SK-N-SH treated with all-trans-retinoic acid at 6 μM for 48 hours (cell line): ENCODE measurements around the gene CDH22.

ENCODE experiments used
- BACH2 ChIP-seq: fragments of 250-450 bp; sonication (Bioruptor Pico); IDR thresholded peaks from 2 replicates; pipeline ENCODE4 v1.9.0; 2021; ENCODE audit warnings: mild to moderate bottlenecking, borderline replicate concordance
- CSDC2 ChIP-seq: fragments of 250-450 bp; sonication (Bioruptor Pico); IDR thresholded peaks from 2 replicates; pipeline ENCODE4 v1.5.0; 2020; ENCODE audit warnings: mild to moderate bottlenecking, moderate library complexity
- RARB ChIP-seq: fragments of 250-450 bp; sonication (Bioruptor Pico); IDR thresholded peaks from 2 replicates; pipeline ENCODE4 v1.8.0; 2021; ENCODE audit warnings: mild to moderate bottlenecking, moderate library complexity
- ZFP3 ChIP-seq: fragments of 250-450 bp; sonication (Bioruptor Pico); IDR thresholded peaks from 2 replicates; pipeline ENCODE4 v1.5.0; 2020; ENCODE audit warnings: mild to moderate bottlenecking, moderate library complexity
- ZNF565 ChIP-seq: fragments of 450-650 bp; formaldehyde crosslinking; conservative IDR thresholded peaks from 2 replicates; pipeline ENCODE4 v1.5.0; 2020; ENCODE audit warnings: low read depth, mild to moderate bottlenecking, moderate library complexity
- TF ChIP-seq, protein P1 (sequence below): fragments of 250-450 bp; sonication (Bioruptor Pico); IDR thresholded peaks from 2 replicates; pipeline ENCODE4 v1.8.0; 2020; ENCODE audit warnings: mild to moderate bottlenecking, moderate library complexity, borderline replicate concordance
- TF ChIP-seq, protein P2 (sequence below): fragments of 250-450 bp; sonication (Bioruptor Pico); IDR thresholded peaks from 2 replicates; pipeline ENCODE4 v1.5.1; 2020; ENCODE audit warnings: low read depth, mild to moderate bottlenecking, moderate library complexity

GRCh38 chr20:46275091-46275490 is 33.2 kb downstream of the CDH22 start:
- TF ChIP-seq CSDC2 (CRISPR knock-in tag) (no peak), RARB (CRISPR knock-in tag) (no peak), ZFP3 (CRISPR knock-in tag) (no peak), BACH2 (no peak), ZNF565 (CRISPR knock-in tag) (no peak)
- TF ChIP-seq, protein P1, sequence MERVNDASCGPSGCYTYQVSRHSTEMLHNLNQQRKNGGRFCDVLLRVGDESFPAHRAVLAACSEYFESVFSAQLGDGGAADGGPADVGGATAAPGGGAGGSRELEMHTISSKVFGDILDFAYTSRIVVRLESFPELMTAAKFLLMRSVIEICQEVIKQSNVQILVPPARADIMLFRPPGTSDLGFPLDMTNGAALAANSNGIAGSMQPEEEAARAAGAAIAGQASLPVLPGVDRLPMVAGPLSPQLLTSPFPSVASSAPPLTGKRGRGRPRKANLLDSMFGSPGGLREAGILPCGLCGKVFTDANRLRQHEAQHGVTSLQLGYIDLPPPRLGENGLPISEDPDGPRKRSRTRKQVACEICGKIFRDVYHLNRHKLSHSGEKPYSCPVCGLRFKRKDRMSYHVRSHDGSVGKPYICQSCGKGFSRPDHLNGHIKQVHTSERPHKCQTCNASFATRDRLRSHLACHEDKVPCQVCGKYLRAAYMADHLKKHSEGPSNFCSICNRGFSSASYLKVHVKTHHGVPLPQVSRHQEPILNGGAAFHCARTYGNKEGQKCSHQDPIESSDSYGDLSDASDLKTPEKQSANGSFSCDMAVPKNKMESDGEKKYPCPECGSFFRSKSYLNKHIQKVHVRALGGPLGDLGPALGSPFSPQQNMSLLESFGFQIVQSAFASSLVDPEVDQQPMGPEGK (CRISPR knock-in tag) = no peak
- TF ChIP-seq, protein P2, sequence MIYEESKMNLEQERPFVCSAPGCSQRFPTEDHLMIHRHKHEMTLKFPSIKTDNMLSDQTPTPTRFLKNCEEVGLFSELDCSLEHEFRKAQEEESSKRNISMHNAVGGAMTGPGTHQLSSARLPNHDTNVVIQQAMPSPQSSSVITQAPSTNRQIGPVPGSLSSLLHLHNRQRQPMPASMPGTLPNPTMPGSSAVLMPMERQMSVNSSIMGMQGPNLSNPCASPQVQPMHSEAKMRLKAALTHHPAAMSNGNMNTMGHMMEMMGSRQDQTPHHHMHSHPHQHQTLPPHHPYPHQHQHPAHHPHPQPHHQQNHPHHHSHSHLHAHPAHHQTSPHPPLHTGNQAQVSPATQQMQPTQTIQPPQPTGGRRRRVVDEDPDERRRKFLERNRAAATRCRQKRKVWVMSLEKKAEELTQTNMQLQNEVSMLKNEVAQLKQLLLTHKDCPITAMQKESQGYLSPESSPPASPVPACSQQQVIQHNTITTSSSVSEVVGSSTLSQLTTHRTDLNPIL (CRISPR knock-in tag) = no peak
